PFSK-1 (cell line): ENCODE results near the gene SERPINB2.

Source experiments
- POLR2AphosphoS5 ChIP-seq: IDR thresholded peaks from 2 replicates; pipeline ENCODE4 v1.6.1; 2012; ENCODE audit warnings: low read depth, mild to moderate bottlenecking, control low read depth, low read length, moderate library complexity
- REST ChIP-seq, 2 experiments: IDR thresholded peaks; 2 replicates each; pipeline versions ENCODE4 v1.6.1 to v1.8.0; 2011 to 2012; ENCODE audit warnings: low read depth in 2 of 2, low read length in 2 of 2, control low read depth in 1 of 2, inconsistent platforms in 1 of 2, mild to moderate bottlenecking in 1 of 2, moderate library complexity in 1 of 2; ENCODE audit not compliant: insufficient read depth in 1 of 2
- TAF1 ChIP-seq: IDR thresholded peaks from 2 replicates; pipeline ENCODE4 v1.6.1; 2012; ENCODE audit warnings: low read length, control low read depth, borderline replicate concordance; ENCODE audit not compliant: insufficient read depth

DNA sequence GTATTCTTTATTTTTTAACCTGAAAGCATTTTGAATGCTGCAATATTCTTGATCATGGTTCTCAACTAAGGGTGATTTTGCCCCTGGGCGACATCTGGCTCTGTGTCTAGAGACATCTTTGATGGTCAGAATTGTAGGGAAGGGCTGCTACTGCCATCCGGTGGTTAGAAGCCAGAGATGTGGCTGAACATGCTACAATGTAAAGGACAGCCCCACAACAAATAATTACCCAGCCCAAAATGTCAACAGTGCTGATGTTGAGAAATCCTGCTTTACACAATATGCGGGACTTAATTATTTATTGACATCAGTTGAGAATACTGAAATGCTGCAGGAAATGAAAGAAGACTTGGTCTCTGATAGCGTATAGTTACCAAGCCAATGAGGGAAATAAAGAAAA, 37.5 kb upstream of the SERPINB2 start:
- no peak for TF ChIP-seq POLR2AphosphoS5
- TF ChIP-seq REST (IDR thresholded peaks at IDR 0.05; ENCODE audit: insufficient read depth in 1 of 2, low read depth in 2 of 2, low read length in 2 of 2), result no peak
- TF ChIP-seq TAF1, result no peak
